GM19467 (cell line): ENCODE measurements around the gene DDX39B.
"Not testable (repeated sequence)": the region's sequence is repeated elsewhere in the genome, so short reads cannot be mapped to it uniquely, and the experiment has no call there.

Experiments used
- ATAC-seq: cut with Tn5 transposase; IDR thresholded peaks from one replicate; pipeline ENCODE4 v1.9.1; 2021; ENCODE audit warnings: mild to moderate bottlenecking, moderate library complexity; ENCODE audit not compliant: unreplicated experiment

The DDX39B gene

DNA sequence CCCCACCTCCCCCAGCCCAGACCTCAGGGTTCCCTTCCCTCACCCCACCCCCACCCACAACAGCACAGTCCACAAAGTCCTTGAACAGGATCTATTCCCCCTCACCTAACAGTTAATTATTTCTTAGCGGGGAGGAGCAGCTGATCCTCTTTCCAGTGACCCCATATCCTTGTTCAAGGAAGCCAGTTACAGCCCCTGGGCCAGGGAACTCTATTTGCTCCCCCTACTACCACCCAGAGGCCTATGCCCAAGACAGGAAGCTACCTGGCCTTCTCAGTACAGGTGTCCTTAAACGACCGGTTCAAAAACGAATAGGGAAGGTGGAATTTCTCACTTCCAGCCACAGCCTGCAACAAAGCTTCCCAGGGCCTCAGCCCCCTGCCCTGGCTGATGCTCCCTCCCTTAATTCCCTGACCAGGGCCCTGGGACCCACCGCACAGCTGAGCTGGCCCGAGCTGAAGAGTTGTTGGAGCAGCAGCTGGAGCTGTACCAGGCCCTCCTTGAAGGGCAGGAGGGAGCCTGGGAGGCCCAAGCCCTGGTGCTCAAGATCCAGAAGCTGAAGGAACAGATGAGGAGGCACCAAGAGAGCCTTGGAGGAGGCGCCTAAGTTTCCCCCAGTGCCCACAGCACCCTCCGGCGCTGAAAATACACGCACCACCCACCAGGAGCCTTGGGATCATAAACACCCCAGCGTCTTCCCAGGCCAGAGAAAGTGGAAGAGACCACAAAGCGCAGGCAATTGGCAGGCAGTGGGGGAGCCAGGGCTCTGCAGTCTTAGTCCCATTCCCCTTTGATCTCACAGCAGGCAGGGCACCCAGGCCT, 12.3 kb downstream of the DDX39B start:
- no peak for ATAC-seq

DNA sequence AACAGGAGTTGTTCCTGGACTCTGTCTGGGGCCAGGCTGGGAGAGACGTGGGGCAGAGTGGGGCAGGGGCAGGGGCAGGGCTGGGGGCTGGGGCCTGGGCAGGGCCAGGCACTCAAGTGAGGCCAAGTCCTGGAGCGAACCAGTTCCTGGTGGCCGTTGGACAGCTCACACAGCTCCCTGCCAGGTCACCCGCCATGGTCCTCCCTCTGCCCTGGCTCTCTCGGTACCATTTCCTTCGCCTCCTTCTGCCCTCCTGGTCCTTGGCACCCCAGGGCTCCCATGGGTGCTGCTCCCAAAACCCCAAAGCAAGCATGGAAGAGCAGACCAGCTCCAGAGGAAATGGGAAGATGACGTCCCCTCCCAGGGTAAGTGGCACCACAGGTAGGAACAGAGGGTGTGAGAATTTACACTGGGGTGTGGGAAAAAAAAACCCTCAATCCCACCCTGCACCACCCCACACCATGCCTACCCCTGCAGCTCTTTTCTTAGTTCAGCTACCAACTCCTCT, 12.9 kb downstream of the DDX39B start, which contains the start of gene MCCD1:
MCCD1 (plus strand) TSS at position 142 of the 508 bp plus-strand sequence; CDS start at position 195, 53 bp downstream.
- ATAC-seq, result no peak

DNA sequence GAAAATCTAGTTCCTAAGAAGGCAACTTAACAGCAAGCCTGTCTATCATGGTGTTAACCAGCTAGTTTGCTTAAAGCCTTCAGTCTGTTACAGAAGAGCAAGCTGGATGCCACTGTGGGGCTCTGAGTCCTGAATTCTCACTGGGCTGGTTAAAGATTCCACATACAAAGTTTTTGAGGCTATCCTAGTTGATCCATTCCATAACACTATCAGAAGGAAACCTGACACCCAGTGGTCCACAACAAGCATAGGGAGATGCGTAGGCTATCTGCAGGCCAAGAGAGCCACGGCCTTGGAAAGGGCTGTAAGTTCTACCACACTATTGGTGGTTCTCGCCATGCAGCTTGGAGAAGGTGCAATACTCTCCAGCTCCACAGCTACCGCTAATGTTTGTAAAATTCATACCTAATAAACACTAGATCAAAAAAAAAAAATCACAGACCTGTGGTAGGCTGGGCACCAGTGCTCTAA, 13.5 kb downstream of the DDX39B start:
- no peak for ATAC-seq

DNA sequence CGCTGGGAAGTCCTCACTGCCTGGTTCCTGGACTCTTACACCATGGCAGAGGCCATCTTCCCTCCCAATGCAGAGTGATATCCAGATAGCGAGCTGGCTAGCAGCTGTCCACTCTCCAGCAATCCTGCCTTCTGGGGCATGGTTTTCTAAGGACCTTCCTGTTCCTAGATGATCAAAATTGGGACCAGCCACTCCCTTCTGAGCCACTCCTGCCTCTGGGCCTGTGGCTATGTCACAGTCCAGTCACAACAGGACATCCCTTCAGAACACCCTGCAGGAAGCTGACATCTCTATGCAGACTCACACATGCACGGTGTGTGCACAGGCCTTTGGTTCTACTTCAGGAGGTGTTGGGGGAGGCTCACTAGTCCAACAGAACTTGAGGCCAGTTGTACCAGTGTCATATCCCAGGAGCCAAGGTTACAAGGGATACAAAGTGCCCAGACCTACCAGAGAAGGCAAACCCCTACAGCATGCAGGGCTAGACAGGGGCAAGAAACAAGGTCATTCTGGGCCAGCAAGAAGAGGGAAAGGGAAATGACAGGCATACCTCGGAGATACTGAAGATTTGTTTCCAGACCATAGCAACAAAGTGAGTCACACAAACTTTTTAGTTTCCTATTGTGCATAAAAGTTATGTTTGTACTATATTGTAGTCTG, 15.7 kb downstream of the DDX39B start:
- no peak for ATAC-seq

DNA sequence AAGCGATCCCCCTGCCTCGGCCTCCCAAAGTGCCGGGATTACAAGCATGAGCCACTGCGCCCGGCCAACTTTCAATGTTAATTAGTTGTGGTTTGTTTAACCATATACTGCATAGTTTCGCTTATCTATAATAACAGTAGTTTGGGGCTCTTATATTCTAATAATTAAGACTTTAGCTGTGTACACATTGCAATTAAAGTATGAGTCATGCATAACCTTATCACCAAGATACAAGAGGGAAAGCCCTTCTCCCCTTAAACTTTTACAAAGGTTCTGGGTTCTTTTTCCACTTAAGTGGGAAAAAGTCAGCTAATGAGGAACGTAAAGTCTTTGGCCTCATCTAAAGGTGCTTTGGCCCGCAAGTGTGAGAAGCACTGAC, 16.3 kb downstream of the DDX39B start:
- ATAC-seq, result no peak

DNA sequence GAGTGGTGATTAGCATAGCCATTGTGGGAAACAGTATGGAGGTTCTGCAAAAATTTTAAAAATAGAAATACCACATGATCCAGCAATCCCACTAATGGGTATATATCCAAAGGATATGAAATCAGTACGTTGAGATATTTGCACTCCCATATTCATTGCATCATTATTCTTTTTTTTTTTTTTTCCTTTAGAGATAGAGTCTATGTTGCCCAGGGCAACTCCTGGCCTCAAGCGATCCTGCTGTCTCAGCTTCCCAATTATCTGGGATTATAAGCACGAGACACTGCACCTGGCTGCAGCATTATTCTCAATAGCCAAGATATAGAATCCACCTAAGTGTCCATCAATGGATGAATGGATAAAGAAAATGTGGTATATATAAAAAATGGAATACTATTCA, 20.0 kb downstream of the DDX39B start:
- no peak for ATAC-seq

DNA sequence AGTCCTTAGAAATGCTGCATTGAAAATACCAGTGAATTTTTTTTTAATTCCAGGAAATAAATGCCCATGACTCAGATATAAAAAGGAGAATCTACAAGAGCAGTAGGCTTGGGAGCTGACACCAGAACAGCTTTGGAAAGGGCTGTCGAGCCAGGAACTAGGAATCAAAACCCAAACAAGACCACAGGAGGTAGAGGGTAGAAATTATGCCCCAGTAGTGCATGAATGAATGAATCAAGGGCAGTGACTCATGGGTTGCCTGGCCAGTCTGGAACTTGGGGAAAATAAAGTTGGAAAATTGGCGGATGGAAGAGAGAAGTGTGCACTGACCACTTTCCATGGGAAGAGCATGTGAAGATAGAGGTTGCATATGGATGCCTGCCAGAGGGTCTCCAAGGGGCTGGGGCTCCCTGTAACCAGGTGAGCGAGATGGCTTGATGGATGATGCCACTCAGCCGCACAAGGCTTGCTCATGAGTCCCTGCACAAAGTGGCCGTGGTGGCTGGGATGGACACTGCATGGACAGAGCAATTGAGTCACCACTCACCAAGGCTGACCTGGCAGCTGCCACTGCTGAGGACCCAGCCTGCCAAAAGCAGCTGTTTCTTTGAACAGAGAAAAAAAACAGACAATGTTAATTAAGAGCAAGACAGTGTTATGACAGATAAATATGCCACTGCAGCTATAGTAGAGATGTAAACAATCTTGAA, 28.2 kb downstream of the DDX39B start:
- no peak for ATAC-seq

DNA sequence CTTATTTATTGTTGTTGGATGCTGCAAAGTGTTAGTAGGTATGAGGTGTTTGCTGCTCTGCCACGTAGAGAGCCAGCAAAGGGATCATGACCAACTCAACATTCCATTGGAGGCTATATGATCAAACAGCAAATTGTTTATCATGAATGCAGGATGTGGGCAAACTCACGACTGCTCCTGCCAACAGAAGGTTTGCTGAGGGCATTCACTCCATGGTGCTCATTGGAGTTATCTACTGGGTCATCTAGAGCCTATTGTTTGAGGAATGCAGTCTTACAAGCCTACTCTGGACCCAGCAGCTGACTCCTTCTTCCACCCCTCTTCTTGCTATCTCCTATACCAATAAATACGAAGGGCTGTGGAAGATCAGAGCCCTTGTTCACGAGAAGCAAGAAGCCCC, 31.8 kb downstream of the DDX39B start:
- no peak for ATAC-seq

DNA sequence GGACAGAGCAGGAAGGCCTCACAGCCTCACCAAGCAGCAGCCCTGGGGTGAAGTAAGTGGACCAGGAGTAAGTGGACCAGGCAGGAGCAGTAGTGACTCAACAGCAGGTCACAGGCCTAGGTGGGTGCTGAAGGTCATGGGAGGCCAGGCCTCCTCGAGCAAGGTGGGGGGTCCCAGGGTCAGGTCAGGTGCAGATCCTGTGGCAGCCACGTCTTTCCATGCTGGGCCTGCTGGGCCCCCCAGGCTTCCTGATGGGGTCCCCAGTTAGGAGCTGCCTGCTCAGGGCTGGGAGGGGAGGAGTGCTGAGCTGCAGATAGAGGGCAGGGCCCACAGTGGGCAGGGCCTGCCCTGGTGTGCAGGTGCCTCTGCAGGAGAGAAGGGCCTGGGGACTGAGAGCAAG, 32.8 kb downstream of the DDX39B start:
- ATAC-seq, result not testable (repeated sequence)

DNA sequence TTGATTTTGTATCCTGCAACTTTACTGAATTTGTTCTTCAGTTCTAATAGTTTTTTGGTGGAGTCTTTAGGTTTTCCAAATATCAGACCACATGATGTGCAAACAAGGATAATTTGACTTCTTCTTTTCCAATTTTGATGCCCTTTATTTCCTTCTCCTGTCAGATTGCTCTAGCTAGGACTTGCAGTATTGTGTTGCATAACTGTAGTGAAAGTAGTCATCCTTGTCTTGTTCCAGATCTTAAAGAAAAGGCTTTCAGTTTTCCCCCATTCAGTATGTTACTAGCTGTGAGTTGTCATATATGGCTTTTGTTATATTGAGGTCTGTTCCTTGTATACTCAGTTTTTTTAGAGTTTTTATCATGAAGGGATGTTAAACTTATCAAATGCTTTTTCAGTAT, 39.2 kb downstream of the DDX39B start:
- no peak for ATAC-seq

DNA sequence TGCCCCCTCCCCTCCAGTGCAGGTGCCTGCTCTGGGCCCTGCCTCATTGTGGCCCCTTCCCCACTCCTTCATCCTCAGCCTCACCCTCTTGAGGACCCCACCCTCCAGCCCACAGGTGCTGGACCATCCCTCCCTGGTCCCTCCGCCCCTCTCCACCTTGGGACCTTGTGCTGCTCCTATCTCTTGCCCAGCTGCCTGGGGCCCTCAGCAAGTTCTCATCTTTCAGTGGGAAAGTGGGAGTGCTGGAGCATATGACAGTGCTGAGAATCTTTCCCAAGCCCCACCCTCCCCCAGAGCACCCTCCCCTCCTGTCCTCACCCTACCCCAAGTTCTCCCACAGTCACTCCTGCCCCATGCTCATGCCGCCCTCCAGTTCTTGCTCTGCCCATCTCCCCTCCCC, 42.2 kb downstream of the DDX39B start:
- ATAC-seq, result not testable (repeated sequence)

DNA sequence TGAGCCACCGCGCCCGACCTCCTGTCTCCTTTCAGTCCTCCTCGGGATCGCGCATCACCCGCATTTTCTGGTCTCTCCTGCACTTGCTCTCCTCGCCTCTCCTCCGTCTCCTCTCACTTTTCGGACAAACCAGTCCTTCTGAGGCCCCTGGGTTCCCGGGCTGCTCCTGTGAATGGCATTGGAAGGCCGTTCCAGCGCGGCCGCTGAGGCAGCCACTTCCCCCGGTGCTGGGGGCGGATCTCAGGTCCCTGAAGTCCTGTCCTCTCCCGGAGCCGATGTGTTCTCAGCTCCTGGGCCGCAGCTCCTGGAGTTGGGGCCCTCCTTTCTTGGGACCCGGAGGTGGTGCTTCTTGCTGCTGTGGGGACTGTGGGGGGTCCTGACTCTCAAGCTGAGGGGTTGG, 43.1 kb downstream of the DDX39B start:
- ATAC-seq, result no peak

DNA sequence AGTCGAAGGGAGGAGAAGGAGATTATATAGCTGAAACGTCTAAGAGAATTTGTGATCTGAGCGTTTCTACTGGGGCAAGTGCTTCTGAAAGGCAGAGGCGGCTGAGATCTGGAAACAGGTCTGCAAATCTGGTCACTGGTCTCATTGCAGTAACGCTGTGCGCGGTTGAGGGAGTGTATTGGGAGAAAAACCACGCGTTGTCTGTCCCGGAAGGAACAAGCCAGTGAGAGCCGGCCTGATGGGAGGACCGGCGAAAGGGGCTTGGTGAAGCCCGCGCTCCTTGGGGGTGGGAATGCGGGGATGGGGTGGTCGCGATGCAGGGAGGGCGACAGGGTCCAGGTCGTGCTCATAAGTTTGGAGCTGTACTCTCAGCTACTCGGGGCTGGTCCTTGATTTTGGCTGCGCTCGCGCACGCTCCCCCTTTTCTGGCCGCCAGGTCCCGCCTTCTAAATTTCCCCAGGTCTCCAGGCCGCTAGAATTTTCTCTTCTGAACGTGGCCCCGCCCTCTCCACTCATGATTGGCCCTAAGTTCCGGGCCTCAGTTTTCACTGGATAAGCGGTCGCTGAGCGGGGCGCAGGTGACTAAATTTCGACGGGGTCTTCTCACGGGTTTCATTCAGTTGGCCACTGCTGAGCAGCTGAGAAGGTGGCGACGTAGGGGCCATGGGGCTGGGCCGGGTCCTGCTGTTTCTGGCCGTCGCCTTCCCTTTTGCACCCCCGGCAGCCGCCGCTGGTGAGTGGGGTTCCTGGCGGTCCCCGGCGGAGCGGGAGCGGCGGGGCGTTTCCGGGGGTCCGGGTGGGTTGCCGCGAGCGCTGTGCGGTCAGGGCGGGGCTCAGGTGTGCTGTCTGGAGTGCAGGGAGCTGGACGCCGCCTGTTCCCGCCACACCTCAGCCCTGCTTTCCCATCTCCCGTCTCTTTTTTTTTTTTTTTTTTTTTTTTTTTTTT, 44.0 kb downstream of the DDX39B start, which contains the start of gene MICB:
MICB (plus strand) TSS at position 615 of the 946 bp plus-strand sequence; CDS start at position 664, 49 bp downstream.
- ATAC-seq, result no peak

DNA sequence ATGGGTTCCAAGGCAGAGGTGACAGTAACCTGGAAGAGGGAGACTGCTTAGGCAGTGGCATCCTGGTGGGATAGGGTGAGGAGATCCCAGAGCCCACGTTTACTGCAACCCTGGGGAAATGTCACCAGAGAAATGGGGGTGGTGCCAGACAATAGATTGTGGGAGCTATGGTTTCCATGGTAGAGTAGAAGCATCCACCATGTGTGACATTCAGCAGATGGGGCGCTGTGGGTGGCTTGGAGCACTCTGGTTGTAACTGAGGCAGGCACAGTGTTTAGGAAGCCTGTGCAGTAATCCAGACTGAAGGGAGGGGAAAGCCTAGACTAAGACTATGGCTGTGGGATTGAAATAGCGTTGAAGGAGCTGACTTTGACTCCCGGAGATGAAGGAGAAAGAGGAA, 45.0 kb downstream of the DDX39B start:
- ATAC-seq, result not testable (repeated sequence)

DNA sequence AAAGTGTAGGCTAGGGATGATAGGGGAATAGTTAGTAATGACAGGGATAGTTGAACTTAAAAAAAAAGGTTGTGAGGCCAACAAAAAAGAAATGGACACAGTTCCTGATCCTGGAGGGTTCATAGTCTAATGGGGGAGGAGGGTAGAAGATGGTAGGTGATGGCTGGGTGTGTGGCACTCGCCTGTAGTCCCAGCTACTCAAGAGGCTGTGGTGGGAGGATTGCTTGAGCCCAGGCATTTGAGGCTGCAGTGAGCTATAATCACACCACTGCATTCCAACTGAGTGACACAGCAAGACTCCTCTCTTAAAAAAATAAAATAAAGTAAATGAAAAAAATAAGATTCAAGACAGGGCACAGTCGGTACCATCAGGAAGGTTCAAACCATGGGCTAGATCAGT, 46.2 kb downstream of the DDX39B start:
- ATAC-seq, result no peak

DNA sequence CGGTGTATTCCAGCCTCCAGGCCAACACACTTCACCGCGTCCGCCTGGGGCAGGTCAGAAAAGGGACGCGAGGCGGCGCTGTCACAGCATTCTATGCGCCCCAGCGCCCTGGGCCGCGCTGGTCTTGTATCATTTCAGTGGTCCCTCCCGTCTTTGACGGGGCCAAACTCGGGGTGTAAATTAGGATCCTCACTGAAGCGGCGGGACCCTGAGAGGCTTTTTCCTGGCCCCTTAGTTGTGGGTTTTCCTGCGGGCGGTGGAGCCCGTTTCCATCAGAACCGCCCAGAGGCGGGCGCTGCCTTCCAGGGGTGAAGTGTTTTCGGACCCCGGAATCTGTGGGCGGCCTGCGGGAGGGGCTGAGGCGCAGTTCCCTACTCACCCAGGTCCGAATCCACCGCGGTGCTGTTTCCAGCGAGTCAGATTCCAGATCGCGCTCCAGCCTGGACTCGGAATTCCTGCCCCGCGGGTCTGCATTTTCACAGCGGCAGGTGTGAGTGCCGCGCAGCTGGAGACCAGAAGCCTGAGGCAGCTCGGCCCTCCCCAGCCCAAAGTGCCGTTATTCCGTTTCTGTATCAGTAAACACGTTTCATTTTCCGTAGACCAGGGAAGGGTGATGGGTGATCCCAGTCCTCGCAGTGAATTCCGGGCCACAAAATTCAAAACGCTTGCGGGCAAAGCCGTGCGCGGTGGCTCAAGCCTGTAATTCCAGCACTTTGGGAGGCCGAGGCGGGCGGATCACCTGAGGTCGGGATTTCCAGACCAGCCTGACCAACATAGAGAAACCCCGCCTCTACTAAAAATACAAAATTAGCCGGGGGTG, 47.7 kb downstream of the DDX39B start:
- ATAC-seq, result peak; percentile 52

DNA sequence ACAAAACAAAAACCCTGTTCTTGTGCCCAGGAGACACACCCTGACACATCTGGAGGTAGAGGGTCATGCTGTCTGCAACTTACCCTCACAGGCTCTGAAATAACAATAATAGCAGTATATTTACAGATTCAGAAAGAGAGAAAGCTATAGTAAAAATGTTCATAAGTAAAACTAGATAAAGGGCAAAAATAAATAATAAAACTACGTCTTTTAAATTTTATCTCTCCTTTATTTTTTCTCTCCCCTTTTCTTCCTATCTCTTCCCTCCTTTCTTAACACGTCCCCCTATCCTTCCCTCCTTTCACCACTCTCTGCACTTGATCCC, 48.3 kb downstream of the DDX39B start:
- ATAC-seq, result not testable (repeated sequence)

DNA sequence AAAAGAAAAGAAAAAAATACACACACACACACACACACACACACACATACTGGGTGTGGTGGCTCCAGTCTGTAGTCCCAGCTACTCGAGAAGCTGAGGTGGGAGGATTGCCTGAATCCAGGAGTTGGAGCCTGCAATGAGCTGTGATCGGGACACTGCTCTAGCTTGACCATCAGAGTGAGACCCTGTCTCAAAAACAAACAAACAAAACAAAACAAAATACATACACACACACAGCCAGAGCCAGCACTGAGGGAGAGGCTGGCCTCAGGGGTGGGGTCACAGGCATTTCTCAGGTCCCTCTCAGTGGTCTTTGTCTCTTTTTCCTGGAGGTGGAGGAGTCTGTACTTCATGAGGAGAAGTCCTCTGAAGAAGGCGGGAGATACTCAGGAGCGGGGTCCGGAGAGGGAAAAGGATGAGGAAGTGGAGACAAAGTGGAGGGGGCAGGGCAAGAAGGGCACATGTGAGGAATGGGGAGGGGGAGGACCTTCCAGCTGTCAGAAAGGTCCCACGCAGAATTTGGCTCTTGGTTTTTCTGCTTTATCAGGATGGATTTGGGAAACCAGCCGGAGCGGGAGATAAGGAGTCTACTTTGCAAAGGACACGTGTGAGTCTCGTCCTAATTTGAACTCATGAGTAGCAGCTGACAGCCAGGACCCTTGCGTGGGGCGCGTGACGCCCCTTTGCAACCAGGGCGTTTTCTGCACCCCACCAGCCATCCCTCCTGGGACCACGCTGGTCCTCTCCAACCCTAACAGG, 51.5 kb downstream of the DDX39B start:
- ATAC-seq, result no peak

DNA sequence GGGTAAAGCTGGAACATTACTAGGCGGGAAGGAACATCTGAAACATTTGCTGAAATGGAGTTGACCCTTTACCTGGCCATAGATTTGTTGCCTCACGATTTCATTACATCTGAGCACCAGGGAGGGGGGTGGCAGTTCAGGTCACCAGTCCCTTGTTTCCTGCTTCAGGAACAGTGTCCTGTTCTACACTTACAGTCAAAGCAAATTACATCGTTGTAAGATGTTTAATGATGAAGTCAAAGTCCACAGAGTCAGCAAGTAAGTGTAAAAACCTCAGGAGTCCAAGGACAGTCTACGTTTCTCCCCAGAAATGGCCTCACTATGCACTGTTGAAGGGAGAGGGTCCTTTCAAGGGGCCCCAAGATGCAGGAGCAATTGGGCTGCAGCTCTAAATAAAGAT, 52.7 kb downstream of the DDX39B start:
- no peak for ATAC-seq
